NT2/D1 (cell line): ENCODE measurements around the gene DISC1.

ENCODE experiments used
- SUZ12 ChIP-seq: IDR thresholded peaks from 2 replicates; pipeline ENCODE4 v1.6.1; 2011; ENCODE audit not compliant: insufficient read length, insufficient read depth; ENCODE audit errors: extremely low read depth
- YY1 ChIP-seq: IDR thresholded peaks from 2 replicates; pipeline ENCODE4 v1.6.1; 2011; ENCODE audit not compliant: insufficient read length, insufficient read depth
- ZNF274 ChIP-seq: IDR thresholded peaks from 2 replicates; pipeline ENCODE4 v1.6.1; 2011; ENCODE audit warnings: mild to moderate bottlenecking, low read depth, low read length

- TF ChIP-seq YY1: no peak
- TF ChIP-seq ZNF274: no peak
- no peak for TF ChIP-seq SUZ12
Measured at GRCh38 chr1:231748760-231749415, 122.3 kb downstream of the DISC1 start.
